IPS-15b (cell line): ENCODE measurements around the gene LRP11.
"Not testable (repeated sequence)": the region's sequence is repeated elsewhere in the genome, so short reads cannot be mapped to it uniquely, and the experiment has no call there.

Experiments used
- H3K27me3 ChIP-seq: one replicate; pipeline ENCODE4 v1.6.1; 2013; ENCODE audit warnings: low read length; ENCODE audit not compliant: control insufficient read depth, insufficient read depth
- H3K36me3 ChIP-seq: one replicate; pipeline ENCODE4 v1.6.1; 2013; ENCODE audit warnings: low read length; ENCODE audit not compliant: control insufficient read depth, insufficient read depth
- H3K4me1 ChIP-seq: one replicate; pipeline ENCODE4 v1.6.1; 2013; ENCODE audit warnings: mild to moderate bottlenecking, low read length; ENCODE audit not compliant: control insufficient read depth, insufficient read depth
- H3K4me3 ChIP-seq: one replicate; pipeline ENCODE4 v1.5.1; 2013; ENCODE audit warnings: low read depth, low read length
- H3K9ac ChIP-seq: one replicate; pipeline ENCODE4 v1.6.1; 2013; ENCODE audit warnings: low read depth, mild to moderate bottlenecking, low read length
- H3K9me3 ChIP-seq: one replicate; pipeline ENCODE4 v1.6.1; 2013; ENCODE audit warnings: mild to moderate bottlenecking, low read length; ENCODE audit not compliant: control insufficient read depth, insufficient read depth

The LRP11 gene

DNA sequence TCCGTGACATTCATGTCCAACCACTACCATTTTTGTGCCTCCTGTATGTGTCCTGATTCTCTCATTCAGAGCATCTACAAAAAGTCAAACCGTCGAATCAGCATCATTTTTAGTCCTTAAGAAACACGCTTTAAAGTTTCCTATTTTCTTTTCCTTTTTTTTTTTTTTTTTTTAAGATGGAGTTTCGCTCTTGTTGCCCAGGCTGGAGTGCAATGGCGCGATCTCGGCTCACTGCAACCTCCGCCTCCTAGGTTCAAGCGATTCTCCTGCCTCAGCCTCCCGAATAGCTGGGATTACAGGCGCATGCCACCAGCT lies 1.8 kb downstream of the LRP11 start:
- not testable (repeated sequence) for H3K36me3 ChIP-seq, H3K4me3 ChIP-seq, H3K4me1 ChIP-seq, H3K9me3 ChIP-seq, H3K9ac ChIP-seq
- H3K27me3 ChIP-seq: peaks cover 20% of the 10 kb centered on the region

DNA sequence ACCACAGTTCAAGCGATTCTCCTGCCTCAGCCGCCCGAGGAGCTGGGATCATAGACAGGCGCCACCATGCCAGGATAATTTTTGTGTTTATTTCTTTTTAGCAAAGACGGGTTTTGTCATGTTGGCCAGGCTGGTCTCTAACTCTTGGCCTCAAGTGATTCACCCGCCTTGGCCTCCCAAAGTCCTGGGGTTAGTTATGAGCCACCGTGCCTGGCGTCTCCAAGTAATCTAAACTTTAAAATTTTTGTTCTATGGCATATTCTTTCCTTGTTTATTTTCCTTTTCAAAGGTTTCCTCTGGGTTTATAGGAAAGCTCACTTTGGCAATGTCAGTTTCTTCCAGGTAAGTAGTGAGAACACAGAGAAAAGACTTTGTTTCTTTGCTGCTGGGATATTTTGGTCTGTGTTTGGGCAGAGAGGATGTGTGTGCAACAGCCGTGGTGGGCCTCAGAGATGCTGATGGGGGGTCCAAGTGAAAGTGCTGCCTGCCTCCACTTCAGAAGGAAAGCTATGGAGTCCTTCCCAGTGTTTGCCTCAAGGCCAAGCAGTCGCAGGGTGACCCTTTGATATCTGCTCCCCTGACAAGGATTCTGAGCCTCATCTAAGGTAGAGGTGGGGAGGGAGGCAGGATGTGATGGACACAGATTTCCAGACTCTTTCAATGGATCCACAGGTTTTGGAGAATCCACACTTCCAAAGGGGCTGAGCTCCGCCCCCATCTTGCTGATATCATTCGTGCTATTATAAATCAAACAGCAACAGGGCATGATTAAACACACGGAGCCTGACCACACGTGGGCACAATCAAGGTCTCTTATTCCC lies 2.3 kb downstream of the LRP11 start:
- Histone ChIP-seq H3K27me3 (peaks cover 20% of the 10 kb centered on the region), H3K9me3 (no peaks in the 10 kb centered on the region), H3K4me3 (no peak overlapping the region), H3K4me1 (peaks cover 6% of the 10 kb centered on the region), H3K36me3 (no peaks in the 10 kb centered on the region), H3K9ac (no peak overlapping the region)

DNA sequence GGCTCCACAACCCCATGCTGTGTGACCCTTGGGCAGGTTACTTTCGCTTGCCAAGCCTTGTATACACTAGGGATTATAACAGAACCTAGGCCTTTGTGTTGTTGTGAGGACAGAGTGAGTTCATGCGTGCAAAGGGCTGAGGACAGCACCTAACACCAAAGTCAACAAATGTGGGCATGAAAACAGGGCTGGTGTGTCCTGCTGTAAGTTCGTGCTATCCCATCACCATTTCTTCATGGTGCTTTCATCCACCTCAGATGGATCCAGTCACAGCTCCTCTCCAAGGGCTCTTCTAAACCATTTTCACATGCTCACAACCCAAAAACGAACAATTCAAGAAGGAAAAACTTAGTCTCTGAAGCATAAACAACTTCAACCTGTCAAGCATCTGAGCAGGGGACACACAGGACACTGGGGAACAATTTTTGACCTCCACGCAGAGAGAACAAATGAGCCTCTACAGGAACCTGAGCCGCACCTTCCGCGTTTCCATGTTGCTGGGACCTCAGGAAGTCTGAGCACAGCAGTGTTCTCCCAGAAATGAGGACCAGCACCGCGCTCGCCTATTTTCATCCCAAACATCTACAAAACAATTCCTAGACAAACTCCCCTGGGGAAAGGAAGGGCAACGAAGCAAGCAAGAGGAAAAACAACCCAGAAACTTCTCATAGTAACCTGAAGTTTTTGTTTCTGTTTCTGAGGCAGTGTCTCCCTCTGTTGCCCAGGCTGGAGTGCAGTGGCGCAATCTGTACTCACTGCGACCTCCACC lies 3.1 kb downstream of the LRP11 start:
- Histone ChIP-seq H3K36me3 (no peaks in the 10 kb centered on the region), H3K4me3 (peak overlapping the region; percentile 4), H3K27me3 (peaks cover 20% of the 10 kb centered on the region), H3K4me1 (peaks cover 6% of the 10 kb centered on the region), H3K9me3 (no peaks in the 10 kb centered on the region), H3K9ac (no peak overlapping the region)

DNA sequence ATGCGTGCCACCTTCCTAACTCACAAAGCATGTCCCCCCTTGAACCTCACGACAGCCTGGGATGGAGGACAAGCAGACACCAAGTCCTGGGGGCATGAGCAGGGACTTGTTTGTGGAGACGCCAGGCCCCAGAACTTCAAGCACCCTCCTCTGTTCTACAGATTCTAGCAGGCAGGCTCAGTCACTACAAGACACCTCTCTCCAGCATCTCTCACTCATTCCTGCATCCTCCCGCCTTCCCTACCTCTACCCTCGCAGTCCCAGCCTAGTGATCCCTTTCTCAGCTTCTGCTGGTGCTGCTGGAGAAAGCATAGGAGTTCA lies 3.7 kb downstream of the LRP11 start:
- H3K27me3 ChIP-seq: peaks cover 20% of the 10 kb centered on the region
- no peaks in the 10 kb centered on the region for H3K9me3 ChIP-seq
- no peak overlapping the region for H3K4me3 ChIP-seq
- no peaks in the 10 kb centered on the region for H3K36me3 ChIP-seq
- H3K9ac ChIP-seq: no peak overlapping the region
- H3K4me1 ChIP-seq: peaks cover 6% of the 10 kb centered on the region

DNA sequence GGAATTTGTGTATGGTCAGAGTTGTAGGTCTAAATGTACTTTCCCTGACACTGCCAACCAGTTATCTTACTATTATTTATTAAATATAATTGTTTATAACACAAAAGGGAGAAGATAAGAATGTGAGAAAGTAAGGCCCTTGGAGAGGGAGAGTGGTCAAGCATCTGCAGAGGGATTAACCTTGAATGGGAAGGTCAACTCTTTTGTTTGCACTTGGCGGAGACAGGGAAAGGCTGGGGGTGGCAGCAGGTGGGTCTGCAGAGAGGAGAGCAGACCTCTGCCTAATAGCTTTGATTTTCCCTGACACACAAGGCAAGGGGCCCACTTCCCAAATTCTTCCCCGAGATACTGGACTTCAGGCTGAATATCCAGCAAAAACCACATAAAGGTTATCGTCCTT lies 4.2 kb downstream of the LRP11 start:
- H3K9me3 ChIP-seq: no peaks in the 10 kb centered on the region
- peaks cover 20% of the 10 kb centered on the region for H3K27me3 ChIP-seq
- H3K4me3 ChIP-seq: no peak overlapping the region
- H3K36me3 ChIP-seq: no peaks in the 10 kb centered on the region
- H3K4me1 ChIP-seq: peaks cover 7% of the 10 kb centered on the region
- H3K9ac ChIP-seq: no peak overlapping the region

DNA sequence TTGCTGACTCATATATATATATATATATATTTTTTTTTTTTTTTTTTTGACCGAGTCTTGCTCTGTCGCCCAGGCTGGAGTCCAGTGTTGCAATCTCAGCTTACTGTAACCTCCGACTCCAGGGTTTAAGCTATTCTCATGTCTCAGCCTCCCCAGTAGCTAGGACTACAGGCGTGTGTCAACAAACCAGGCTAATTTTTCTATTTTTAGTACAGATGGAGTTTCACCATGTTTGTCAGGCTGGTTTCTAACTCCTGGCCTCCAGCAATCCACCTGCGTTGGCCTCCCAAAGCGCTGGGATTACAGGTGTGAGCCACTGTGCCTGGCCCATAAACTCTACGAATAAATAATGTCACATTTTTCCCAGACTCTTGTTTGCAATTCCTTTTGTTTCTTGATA lies 4.8 kb downstream of the LRP11 start:
- Histone ChIP-seq H3K4me1 (peaks cover 10% of the 10 kb centered on the region), H3K9ac (no peak overlapping the region), H3K9me3 (no peaks in the 10 kb centered on the region), H3K4me3 (no peak overlapping the region), H3K27me3 (peaks cover 20% of the 10 kb centered on the region), H3K36me3 (no peaks in the 10 kb centered on the region)

DNA sequence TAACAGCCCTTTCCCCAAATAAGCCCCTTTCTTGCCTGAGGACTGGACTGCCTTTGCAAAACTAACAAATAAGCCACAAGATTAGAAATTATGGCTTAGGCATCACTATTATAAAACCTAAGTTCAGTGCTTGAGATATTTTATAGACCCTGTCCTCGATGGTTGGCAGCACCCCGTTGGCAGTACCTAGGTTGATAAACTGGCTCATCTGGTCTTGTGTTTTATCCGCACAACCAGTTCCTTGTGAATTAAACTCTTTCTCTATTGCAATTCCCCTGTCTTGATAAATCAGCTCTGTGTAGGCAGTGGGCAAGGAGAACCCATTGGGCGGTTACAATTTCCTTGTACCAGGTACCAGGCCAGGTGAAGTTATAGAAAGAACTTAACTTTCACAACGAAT lies 6.6 kb downstream of the LRP11 start:
- H3K9ac ChIP-seq: no peak overlapping the region
- no peaks in the 10 kb centered on the region for H3K36me3 ChIP-seq
- no peak overlapping the region for H3K4me3 ChIP-seq
- H3K9me3 ChIP-seq: no peaks in the 10 kb centered on the region
- H3K27me3 ChIP-seq: peaks cover 15% of the 10 kb centered on the region
- peaks cover 10% of the 10 kb centered on the region for H3K4me1 ChIP-seq

DNA sequence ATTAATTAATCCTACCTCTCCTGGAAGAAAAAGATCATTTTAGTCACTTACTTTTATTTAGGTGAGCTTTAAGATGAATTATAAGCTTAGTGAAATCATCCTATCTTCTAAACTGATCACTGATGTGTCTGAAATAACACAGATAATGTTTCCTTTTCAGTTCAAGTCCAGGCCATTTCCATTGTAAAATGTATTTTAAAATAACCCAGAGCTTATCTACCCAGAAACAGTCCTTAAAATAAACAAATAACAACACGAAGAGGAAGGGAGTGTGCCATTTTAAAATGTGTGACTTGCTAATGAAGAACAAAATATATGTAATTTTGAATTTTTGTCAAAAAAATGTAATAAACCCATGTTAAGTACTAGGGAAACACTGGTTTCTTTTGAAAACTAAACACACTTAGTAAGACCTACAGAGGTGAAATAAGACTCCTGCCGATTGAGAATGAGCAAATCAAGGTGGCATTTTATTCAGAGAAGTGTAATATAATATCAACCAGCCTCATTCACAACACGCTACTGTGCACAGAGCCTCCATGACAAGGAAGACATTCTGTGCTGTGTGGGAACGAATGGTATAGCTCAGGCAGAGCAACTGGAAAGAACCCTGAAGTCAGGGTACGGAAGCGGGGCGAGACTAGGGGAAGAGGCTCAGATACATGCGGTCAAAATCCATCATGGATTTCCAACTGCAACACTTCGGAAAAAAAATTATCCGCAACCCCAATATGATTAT lies 7.7 kb downstream of the LRP11 start:
- Histone ChIP-seq H3K27me3 (peaks cover 6% of the 10 kb centered on the region), H3K9ac (no peak overlapping the region), H3K36me3 (no peaks in the 10 kb centered on the region), H3K9me3 (no peaks in the 10 kb centered on the region), H3K4me1 (peaks cover 10% of the 10 kb centered on the region), H3K4me3 (no peak overlapping the region)

DNA sequence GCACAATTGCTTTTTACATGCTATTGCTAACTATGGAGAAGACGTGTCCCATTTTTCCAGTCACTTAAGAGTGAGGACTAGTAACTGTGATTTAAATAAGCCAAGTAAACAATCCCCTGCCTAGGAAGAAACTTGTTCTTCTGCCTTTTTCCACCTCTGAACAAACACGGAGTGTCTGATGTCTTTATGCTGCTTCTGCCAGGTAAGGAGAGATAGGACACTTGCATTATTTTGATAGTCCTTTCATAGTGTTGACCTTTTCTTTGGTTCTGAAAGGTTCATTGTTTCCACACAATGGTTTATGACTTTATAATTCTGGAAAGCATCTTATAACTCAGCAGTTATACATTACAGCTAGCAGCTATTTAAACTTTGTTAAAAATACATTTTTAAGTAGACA lies 8.4 kb downstream of the LRP11 start:
- Histone ChIP-seq H3K4me3 (no peak overlapping the region), H3K9ac (no peak overlapping the region)

DNA sequence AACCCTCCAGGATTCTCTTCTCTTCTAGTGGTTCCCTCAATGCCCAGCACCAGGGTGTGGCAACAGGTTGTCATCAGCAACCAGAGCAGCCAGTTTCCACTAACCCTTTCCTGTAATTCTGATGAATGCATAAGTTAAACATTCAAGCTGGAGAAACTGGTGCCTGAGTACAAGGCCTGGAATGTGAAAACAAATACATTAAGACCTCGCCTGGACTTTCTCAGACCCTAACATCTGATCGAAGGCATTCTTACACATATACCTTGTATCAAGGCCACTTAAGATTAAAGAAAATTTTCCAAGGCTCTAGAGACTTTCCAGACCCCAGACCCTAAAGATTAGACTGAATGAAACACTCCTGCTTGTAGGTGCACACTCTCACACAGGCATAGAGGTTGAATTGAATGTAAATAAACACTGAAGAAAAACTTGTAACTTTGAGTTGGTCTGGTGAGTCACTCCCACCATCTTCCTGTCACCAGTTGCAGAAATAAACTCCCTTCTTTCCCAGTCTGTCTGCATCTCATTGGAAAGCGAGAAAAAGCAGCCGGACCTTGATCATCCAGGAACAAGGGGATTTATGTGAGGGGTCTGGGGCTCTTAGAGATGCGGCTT lies 9.0 kb downstream of the LRP11 start:
- Histone ChIP-seq H3K27me3 (no peaks in the 10 kb centered on the region), H3K36me3 (no peaks in the 10 kb centered on the region), H3K4me3 (no peak overlapping the region), H3K9ac (no peak overlapping the region), H3K9me3 (no peaks in the 10 kb centered on the region), H3K4me1 (peaks cover 6% of the 10 kb centered on the region)

More for the DNA sequence above, 8.4 kb downstream of the LRP11 start:
- Histone ChIP-seq H3K27me3 (peaks cover 1% of the 10 kb centered on the region), H3K4me1 (peaks cover 7% of the 10 kb centered on the region), H3K9me3 (no peaks in the 10 kb centered on the region), H3K36me3 (no peaks in the 10 kb centered on the region)

DNA sequence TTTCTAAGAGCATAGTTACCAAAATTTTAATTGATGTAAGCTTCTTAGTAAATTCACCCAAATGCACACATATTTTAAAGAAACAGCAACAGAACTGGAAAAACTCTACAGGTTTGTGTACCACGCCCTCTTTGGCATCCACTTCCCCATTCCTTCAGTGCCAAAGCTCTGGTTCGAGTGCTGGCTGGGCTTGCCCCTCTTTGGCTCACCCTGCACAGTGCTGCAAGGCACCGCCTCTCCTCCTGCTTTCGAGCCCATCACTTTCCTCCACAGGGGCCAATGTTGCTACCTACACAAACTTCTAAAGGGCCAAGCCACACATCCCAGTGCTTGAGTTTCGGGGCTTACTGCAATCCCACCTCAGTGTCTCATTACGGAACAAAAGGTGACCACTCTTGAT lies 9.6 kb downstream of the LRP11 start:
- Histone ChIP-seq H3K4me1 (peaks cover 6% of the 10 kb centered on the region), H3K27me3 (no peaks in the 10 kb centered on the region), H3K9ac (no peak overlapping the region), H3K9me3 (no peaks in the 10 kb centered on the region), H3K4me3 (no peak overlapping the region), H3K36me3 (no peaks in the 10 kb centered on the region)
